ENCODE data around the gene MGST3. TPM values are rescaled to one million over a fixed set of nuclear protein-coding genes. Genes with fewer than 3 reads are reported as not detected.

The MGST3 gene
- total RNA-seq, 1 donor from 2014 or later = 128 TPM

DNA sequence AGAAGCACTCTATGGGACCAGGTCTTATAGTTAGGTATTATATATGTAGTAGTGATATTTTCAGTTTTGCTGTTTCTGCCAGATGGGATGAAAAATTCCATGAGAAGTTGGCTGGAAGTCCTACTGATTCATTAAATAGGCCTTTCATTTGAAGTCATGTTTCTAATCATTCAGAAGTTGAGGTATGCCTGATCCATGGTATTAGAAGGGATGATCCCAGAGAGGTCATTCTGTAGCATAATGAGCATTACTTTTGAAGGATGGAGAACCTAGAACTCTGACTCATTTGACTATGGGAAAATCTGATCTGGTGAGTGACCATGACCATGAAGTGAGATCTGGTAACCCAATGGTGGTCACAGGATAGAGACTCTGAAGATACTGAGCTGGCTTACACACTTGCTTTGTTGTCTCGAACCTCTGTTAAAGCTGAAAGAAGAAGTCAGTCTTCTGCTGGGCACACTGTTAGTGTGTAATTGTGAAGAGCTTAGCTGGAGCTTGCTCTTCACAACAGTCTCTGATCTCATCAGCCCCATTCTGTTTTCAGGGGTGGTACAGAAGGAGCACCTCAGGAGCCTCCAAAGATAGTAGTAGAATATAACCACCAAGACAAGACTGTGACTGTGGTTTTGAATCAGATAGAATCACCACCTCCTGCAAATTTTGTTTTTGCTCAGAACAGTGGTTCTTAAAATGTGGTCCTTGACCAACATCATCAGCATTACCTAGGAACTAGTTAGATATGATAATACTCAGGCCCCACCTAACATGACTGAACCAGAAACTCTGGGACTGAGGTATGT lies 9.0 kb downstream of the MGST3 start:
- Mint-ChIP-seq H3K36me3 (ENCODE audit: insufficient read depth) (peaks cover 2% of the 10 kb centered on the region), H3K9me3 (ENCODE audit: low read depth) (no peaks in the 10 kb centered on the region), H3K4me1 (ENCODE audit: low read depth) (peaks cover 10% of the 10 kb centered on the region), H3K27me3 (no peaks in the 10 kb centered on the region), H3K27ac (no peak overlapping the region), H3K4me3 (ENCODE audit: low read depth) (no peak overlapping the region)
- DNase-seq (ENCODE audit: low spot score, unreplicated experiment) = no peak
- TF ChIP-seq, protein P1, sequence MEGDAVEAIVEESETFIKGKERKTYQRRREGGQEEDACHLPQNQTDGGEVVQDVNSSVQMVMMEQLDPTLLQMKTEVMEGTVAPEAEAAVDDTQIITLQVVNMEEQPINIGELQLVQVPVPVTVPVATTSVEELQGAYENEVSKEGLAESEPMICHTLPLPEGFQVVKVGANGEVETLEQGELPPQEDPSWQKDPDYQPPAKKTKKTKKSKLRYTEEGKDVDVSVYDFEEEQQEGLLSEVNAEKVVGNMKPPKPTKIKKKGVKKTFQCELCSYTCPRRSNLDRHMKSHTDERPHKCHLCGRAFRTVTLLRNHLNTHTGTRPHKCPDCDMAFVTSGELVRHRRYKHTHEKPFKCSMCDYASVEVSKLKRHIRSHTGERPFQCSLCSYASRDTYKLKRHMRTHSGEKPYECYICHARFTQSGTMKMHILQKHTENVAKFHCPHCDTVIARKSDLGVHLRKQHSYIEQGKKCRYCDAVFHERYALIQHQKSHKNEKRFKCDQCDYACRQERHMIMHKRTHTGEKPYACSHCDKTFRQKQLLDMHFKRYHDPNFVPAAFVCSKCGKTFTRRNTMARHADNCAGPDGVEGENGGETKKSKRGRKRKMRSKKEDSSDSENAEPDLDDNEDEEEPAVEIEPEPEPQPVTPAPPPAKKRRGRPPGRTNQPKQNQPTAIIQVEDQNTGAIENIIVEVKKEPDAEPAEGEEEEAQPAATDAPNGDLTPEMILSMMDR (IDR thresholded peaks at IDR 0.05; ENCODE audit: unreplicated experiment) = no peak

DNA sequence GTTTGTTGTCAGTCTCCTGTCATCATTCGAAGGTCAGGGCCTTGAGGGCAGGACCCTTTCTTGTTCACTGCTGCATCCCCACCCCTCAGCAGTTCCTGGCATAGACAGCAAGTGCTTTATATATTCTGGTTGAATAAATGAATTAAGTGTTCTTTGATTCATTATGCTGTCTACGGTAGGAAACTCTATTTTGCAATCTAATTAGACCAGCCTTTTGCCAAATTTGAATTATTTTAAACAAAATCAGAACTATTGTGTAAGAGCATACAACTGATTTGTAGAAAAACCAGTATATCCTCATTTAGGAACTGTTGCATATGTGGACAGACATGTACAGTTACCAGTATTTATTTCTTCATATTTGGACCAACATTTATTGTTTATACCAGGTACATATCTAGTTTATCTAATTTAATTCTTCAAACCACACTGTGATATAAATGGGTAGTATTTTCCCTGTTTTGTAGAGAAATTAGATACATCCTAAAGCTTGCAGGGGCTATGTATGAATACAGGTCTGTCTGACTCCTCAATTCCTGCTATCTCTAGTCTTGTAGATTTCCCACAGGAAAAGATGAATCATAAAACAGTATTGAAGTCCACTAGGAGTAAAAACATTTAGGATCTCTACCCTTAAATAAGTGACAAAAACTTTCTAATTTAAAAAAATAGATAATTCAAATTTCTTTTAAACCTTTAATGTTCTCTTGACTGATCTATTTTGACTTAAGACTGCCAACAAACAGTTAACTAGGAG lies 10.4 kb downstream of the MGST3 start:
- Mint-ChIP-seq H3K4me3 (ENCODE audit: low read depth) (no peak overlapping the region), H3K36me3 (ENCODE audit: insufficient read depth) (peaks cover 2% of the 10 kb centered on the region), H3K4me1 (ENCODE audit: low read depth) (peaks cover 10% of the 10 kb centered on the region), H3K9me3 (ENCODE audit: low read depth) (no peaks in the 10 kb centered on the region), H3K27ac (no peak overlapping the region), H3K27me3 (no peaks in the 10 kb centered on the region)
- TF ChIP-seq, protein P1 (IDR thresholded peaks at IDR 0.05; ENCODE audit: unreplicated experiment) = no peak
- no peak for DNase-seq (ENCODE audit: low spot score, unreplicated experiment)

DNA sequence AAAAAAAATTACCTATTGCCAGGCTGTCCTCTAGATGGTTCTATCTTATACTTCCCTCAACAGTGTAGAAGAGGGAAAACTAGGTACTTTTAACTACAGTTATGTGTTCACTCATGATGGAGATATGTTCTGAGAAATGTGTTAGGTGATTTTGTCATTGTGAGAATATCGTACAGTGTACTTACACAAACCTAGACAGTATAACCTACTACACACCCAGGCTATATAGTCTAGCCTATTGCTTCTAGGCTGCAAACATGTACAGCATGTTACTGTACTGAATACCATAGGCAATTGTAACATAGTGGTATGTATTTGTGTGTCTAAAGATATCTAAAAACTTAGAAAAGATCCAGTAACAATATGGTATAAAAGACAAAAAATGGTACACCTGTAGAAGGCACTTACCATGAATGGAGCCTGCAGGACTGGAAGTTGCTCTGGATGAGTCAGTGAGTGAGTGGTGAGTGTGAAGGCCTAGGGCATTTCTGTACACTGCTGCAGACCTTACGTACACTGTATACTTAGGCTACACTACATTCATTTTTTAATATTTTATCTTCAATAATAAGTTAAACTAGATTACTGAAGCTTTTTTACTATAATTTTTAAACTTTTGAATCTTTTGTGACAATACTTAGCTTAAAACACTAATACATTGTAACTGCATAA lies 13.2 kb downstream of the MGST3 start:
- no peak overlapping the region for H3K4me3 Mint-ChIP-seq (ENCODE audit: low read depth)
- H3K27ac Mint-ChIP-seq = no peak overlapping the region
- DNase-seq (ENCODE audit: low spot score, unreplicated experiment) = no peak
- no peaks in the 10 kb centered on the region for H3K9me3 Mint-ChIP-seq (ENCODE audit: low read depth)
- no peaks in the 10 kb centered on the region for H3K4me1 Mint-ChIP-seq (ENCODE audit: low read depth)
- TF ChIP-seq, protein P1 (IDR thresholded peaks at IDR 0.05; ENCODE audit: unreplicated experiment) = no peak
- no peaks in the 10 kb centered on the region for H3K27me3 Mint-ChIP-seq
- no peaks in the 10 kb centered on the region for H3K36me3 Mint-ChIP-seq (ENCODE audit: insufficient read depth)

DNA sequence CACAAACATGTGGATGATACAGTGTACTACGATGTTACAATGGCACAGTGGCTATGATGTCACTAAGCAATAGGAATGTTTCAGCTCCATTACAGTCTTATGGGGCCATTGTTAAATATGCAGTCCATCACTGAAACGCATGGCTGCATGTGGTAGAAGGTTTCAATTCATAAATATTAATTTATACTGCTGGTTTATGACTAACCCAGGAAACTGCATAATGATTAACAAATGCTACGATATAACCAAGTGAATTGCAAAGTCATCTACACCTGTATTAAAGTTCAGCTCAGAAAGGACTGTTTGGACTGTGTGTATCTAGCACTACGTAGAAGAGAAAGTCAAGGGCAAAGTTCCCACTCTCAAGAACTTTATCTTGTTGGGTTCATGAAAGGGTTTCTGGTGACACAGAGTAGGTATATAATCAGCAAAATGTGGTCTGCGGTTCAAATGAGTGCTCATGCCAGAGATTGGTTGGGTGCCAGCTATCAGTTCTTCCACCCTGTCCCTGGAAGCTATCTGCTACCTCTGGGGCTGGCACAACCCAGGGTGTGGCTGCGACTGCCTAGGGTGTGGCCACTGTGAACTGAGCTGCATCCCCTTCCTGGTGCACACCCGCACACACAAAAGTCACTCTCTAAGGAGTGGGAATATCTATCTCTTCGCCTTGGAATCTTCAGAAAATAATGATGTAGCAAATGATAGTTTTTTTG lies 14.8 kb downstream of the MGST3 start:
- Mint-ChIP-seq H3K4me3 (ENCODE audit: low read depth) (no peak overlapping the region), H3K4me1 (ENCODE audit: low read depth) (no peaks in the 10 kb centered on the region), H3K27ac (no peak overlapping the region), H3K27me3 (no peaks in the 10 kb centered on the region), H3K36me3 (ENCODE audit: insufficient read depth) (peaks cover 2% of the 10 kb centered on the region), H3K9me3 (ENCODE audit: low read depth) (no peaks in the 10 kb centered on the region)
- no peak for DNase-seq (ENCODE audit: low spot score, unreplicated experiment)
- TF ChIP-seq, protein P1 (IDR thresholded peaks at IDR 0.05; ENCODE audit: unreplicated experiment) = no peak

DNA sequence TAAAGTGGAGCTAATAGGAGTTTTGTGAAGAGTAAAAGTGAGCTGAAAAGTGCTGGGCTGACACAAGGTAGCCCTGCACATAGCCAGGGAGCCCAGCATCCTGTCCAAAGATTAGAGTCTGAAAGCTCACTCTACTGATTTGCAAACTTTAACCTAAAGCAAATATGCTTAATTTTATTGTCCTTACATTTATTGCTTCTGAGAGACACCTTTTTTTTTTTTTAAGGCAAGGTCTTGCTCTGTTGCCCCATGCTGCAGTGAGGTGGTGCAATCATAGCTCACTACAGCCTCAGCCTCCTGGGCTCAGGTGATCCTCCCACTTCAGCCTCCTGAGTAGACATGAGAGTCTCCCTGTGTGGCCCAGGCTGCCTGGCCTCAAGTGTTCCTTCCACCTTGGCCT lies 16.5 kb downstream of the MGST3 start:
- no peak overlapping the region for H3K27ac Mint-ChIP-seq
- DNase-seq (ENCODE audit: low spot score, unreplicated experiment) = no peak
- no peak overlapping the region for H3K4me3 Mint-ChIP-seq (ENCODE audit: low read depth)
- no peaks in the 10 kb centered on the region for H3K27me3 Mint-ChIP-seq
- H3K9me3 Mint-ChIP-seq (ENCODE audit: low read depth) = no peaks in the 10 kb centered on the region
- peaks cover 2% of the 10 kb centered on the region for H3K36me3 Mint-ChIP-seq (ENCODE audit: insufficient read depth)
- TF ChIP-seq, protein P1 (IDR thresholded peaks at IDR 0.05; ENCODE audit: unreplicated experiment) = no peak
- no peaks in the 10 kb centered on the region for H3K4me1 Mint-ChIP-seq (ENCODE audit: low read depth)

Measured in progenitor cell of endocrine pancreas (in vitro differentiated cells).